GM10248 (cell line): ENCODE measurements around the gene ROBO1.

Source experiments
- CTCF ChIA-PET: fragments of 300-600 bp; sonication (Branson Sonifier 250); formaldehyde crosslinking; extraction: SDS; loops from one replicate; lab custom pipeline; 2021; ENCODE audit warnings: antibody characterized with exemption; lab: Yijun Ruan, JAX
- POLR2A ChIA-PET: fragments of 350-650 bp; sonication (Branson Sonifier 250); formaldehyde crosslinking; extraction: SDS; loops from one replicate; lab custom pipeline; 2020; ENCODE audit warnings: antibody characterized with exemption; lab: Yijun Ruan, JAX
- DNase-seq: peaks from one replicate; pipeline ENCODE4 v3.0.0; 2012; ENCODE audit errors: extremely low spot score
- CTCF ChIP-seq: IDR thresholded peaks from 2 replicates; pipeline ENCODE4 v1.5.1; 2012; ENCODE audit warnings: mild to moderate bottlenecking, low read depth; ENCODE audit errors: extremely low read depth, missing control alignments, control extremely low read depth

Gene ROBO1

DNA sequence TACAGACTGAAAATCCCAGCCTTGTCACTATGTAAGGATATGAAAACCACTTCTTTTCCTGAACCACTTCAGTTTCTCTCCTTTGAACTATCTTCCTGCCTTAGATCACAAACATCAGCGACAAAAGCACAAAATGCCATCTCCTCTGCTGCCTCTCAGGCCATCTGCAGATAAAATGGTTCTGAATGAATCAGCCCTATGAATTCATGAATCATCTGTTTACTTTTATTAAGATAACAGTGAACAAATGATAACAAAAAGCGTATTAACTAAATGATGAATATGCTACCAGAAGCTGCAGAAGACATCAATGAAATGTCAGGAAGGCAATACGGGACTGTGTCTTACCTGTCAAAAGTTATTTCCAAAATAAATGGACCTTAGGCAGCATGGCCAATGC, 928.1 kb downstream of the ROBO1 start:
- CTCF ChIA-PET: no interaction called here
- POLR2A ChIA-PET: no interaction called here
- no peak for TF ChIP-seq CTCF
- DNase-seq: no peak

DNA sequence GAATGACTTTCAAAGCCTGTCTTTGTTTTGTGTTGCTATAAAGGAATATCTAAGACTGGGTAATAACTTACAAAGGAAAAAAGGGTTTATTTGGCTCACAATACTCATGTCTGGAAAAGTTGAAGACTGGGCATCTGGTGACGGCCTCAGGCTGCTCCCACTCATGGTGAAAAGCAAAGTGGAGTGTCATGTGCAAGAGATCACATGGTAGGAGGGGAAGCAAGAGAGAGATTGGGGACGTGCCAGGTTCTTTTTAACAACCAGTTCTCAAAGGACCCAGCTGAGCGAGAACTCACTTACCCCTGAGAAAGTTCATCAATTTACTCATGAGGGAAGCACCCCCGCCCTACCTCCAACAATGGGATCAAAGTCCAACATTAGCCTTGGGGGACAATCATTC, 929.4 kb downstream of the ROBO1 start:
- POLR2A ChIA-PET: no interaction called here
- CTCF ChIA-PET: no interaction called here
- no peak for TF ChIP-seq CTCF
- DNase-seq: no peak

- ChIA-PET CTCF (no interaction called here), POLR2A (no interaction called here)
- DNase-seq: no peak
- TF ChIP-seq CTCF: no peak
Observed at GRCh38 chr3:78834910-78835309, 932.9 kb downstream of the ROBO1 start.

DNA sequence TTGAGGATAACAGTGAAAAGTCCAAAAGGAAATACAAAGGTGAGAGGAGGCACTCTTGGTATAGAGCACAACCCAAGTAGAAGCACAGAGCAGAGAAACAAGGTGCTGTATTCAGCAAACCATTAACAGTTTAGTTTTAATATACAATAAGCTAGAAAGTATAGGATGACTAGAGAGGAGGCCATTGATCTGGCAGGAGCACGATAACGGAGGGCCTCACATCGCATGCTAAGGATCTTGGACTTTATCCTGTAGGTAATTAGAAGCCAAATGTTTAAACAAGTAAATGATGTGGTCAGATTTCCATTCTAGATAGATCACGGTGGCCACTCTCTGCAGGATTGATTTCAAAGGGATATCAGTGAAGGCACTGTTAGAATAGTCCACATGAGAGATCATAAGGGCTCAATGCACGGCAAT, 935.0 kb downstream of the ROBO1 start:
- no peak for DNase-seq
- no peak for TF ChIP-seq CTCF
- CTCF ChIA-PET: no interaction called here
- POLR2A ChIA-PET: no interaction called here

GRCh38 chr3:78831446-78831972, 936.3 kb downstream of the ROBO1 start:
- no peak for DNase-seq
- POLR2A ChIA-PET: no interaction called here
- CTCF ChIA-PET: no interaction called here
- no peak for TF ChIP-seq CTCF

DNA sequence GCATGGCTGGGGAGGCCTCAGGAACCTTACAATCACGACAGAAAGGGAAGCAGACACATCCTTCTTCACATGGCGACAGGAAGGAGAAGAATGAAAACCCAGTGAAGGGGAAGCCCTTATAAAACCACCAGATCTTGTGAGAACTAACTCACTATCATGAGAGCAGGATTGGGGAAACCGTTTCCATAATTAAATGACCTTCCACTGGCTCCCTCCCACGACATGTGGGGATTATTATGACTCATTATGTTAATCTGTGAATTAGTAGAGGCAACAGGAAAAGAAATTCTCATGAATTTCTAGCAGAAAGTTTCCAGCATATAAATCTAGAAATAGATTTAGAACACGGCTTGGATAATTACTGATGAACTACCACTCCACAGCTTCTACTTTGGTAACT, 937.3 kb downstream of the ROBO1 start:
- ChIA-PET CTCF (no interaction called here), POLR2A (no interaction called here)
- TF ChIP-seq CTCF: no peak
- no peak for DNase-seq

GRCh38 chr3:78827618-78828017, 940.2 kb downstream of the ROBO1 start:
- ChIA-PET CTCF (no interaction called here), POLR2A (no interaction called here)
- TF ChIP-seq CTCF: no peak
- DNase-seq: no peak
